Stomach (tissue), 4 donors: ENCODE data around the gene PTPRG.

Source experiments
- CTCF ChIP-seq, 7 experiments: fragments of 450-650 bp in 4 of 7; fragments of 200-600 bp in 3 of 7; sonication (generic) in 3 of 7; IDR thresholded peaks; one replicate each; pipeline ENCODE4 v1.5.1; 2016 to 2019; ENCODE audit warnings: antibody characterized with exemption in 7 of 7, control low read depth in 2 of 7, mild to moderate bottlenecking in 1 of 7
- POLR2A ChIP-seq, 4 donors: fragments of 450-650 bp; IDR thresholded peaks; one replicate each; pipeline ENCODE4 v1.6.1; 2016; ENCODE audit warnings: antibody characterized with exemption in 4 of 4, control low read depth in 2 of 4, mild to moderate bottlenecking in 1 of 4, moderate library complexity in 1 of 4
- POLR2AphosphoS5 ChIP-seq, 3 donors: sonication (generic); formaldehyde crosslinking; IDR thresholded peaks; one replicate each; pipeline ENCODE4 v1.6.1; 2016; ENCODE audit warnings: antibody characterized with exemption in 3 of 3

DNA sequence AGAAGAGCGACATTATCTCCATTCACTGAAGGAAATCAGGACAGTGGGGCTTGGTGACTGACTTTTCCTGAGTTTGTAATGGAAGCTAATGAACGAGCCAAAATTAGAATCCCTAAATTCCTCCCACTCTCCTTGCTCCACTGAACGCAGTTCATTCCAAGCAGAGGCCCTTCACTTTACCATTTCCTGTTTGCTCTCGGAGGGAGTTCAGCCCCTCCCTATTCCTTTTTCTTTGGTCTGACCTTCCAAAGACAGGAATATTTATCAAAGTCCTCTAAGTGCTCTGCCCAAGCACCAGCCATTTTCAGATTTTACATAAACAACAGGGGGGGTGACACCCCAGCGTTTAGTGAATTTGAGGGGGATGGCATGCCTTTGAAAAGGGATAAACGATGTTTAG lies 24.0 kb upstream of the PTPRG start:
- TF ChIP-seq CTCF (IDR thresholded peaks at IDR 0.05), result no peak
- peak in 1 of 3 donors; percentile 11 for TF ChIP-seq POLR2AphosphoS5 (IDR thresholded peaks at IDR 0.05)
- TF ChIP-seq POLR2A (IDR thresholded peaks at IDR 0.05), result no peak
